GF-D8 (cell line): ENCODE results near the gene SBF1.
A peak's percentile ranks its signal among the peaks of the same experiment; 100 is the strongest.
"Not testable (repeated sequence)": the region's sequence is repeated elsewhere in the genome, so short reads cannot be mapped to it uniquely, and the experiment has no call there.

Experiments used
- DNase-seq: peaks from one replicate; lab custom pipeline; 2025; lab: John Stamatoyannopoulos, UW

The SBF1 gene

GRCh38 chr22:50474710-50475651 is at the start of gene SBF1:
Gene SBF1, minus strand, starts transcription at chr22:50475035. Its CDS starts 195 bp downstream, at chr22:50474840.
- peak; percentile 37 for DNase-seq

DNA sequence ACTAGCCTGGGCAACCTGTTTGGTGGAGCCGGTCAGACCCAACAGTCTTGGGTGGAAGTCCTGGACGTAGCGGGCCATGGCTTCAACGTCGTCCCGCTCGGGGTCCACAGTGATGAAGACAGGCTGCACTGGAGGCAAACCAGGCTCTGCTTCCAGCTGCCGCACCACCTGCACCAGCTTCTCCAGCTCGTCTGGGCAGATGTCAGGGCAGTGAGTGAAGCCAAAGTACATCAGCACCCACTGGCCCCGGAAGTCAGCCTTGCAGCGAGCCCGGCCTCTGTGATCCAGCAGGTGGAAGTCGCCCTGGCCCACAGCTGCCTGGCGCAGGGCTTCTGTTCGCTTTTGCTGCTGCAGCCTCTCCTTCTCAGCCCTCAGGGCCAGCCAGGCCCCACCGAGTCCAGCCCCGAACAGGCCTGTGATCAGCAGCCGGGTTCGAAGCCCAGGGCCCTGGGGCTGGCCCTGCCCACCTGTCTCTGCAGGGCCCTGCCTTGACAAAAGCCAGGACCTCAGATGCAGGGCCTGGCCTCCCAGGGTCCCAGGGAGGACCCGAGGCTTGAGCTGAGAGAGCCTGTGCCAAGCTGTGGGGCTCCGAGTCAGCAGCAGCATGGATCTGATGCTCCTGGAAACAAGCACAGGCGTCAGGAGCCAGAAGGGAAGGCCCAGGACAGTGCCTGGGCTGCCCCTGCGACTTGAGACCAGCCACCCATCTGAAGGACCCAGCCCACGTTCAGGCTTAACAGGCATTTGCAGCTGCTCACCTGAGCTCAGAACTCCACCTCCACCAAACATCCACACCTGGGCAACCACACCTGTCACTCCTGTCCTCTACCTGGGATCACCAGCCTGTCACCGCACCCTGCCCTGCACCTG is 49.2 kb upstream of the SBF1 start:
- no peak for DNase-seq

DNA sequence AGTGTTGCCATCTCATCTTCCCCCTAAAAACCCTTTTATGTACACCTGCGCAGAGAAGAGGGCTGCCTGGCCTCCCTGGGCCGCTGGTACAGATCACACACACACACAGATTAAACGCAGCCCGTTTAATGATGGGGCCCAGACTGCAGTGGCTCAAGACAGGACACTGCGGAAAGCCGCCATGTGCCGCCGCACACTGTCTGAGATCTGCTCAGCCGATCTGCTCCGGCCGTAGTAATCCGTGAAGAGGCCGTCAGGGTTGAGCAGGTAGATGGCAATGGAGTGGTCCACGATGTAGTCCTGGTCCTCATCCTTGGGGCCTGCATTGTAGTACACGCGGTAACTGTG is 48.6 kb upstream of the SBF1 start:
- DNase-seq = no peak

DNA sequence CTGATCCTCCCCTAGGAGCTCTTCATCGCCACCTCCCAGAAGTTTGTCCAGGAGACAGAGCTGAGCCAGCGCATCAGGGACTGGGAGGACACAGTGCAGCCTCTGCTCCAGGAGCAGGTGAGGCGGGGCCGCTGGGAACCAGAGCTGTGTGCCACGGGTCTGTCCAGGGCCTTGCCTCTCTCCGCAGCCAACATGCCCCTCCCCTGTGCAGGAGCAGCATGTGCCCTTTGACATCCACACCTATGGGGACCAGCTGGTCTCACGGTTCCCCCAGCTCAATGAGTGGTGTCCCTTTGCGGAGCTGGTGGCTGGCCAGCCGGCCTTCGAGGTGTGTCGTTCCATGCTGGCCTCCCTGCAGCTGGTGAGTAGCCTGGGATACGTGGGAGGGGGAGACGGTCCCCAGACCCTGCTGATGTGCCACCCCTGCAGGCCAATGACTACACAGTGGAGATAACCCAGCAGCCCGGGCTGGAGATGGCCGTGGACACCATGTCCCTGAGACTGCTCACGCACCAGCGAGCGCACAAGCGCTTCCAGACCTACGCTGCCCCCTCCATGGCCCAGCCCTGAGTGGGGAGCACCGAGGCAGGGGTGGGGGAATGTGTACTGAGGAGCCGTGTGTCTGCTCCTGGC is 48.1 kb upstream of the SBF1 start:
- DNase-seq = no peak

DNA sequence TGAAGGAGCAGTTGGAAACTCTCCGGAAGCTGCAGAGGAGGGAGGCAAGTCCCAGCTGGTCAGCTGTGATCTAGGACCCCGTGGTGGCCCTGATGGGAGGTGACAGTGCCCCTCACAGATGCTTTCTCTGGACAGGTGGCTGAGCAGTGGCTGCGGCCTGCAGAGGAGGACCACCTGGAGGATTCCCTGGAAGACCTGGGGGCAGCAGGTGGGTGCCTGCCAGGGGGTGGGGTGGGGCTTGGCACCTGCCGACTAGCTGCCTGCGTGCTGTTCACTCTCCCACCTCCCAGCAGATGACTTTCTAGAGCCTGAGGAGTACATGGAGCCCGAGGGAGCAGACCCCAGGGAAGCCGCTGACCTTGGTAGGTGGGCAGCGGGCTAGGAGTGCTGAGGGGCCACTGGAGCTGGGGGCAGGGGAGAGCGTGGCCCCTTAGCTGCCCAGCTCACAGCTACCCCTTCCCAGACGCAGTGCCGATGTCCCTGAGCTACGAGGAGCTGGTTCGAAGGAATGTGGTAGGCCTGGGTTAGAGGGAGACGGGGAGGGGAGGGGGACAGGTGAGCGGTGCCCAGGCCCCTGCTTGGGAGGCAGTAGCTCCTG is 47.5 kb upstream of the SBF1 start:
- no peak for DNase-seq

DNA sequence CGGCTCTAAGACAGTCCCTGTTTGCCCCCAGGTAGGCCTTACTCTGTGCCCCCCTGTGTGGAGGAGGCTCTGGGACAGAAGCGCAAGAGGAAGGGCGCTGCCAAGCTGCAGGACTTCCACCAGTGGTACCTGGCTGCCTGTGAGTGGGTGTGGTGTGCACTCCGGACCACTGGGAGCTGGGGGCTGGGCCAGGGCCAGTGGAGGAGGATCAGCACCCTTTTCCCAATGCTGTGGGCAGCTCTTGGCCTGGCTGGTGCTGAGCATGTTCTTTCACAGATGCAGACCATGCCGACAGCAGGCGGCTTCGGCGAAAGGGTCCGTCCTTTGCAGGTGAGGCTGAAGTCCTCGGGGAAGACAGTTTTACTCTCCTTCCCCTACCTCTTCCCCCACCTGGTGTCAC is 46.9 kb upstream of the SBF1 start:
- no peak for DNase-seq

- no peak for DNase-seq
These were observed 46.1 kb upstream of the SBF1 start for GRCh38 chr22:50520826-50521453.

DNA sequence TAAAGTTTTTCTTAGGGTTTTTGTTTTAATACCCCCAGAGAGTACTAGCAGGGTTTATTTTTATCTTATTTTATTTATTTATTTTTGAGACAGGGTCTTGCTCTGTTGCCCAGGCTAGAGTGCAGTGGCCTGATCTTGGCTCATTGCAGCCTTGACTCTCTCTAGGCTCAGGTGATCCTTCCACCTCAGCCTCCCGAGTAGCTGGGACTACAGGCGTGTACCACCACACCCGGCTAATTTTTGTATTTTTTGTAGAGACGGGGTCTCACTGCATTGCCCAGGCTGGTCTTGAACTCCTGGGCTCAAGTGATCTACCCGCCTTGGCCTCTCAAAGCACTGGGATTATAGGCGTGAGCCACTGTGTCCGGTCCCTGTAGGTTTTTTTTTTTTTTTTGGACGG is 45.3 kb upstream of the SBF1 start:
- not testable (repeated sequence) for DNase-seq

GRCh38 chr22:50519151-50519550 is 44.3 kb upstream of the SBF1 start:
- DNase-seq = no peak

DNA sequence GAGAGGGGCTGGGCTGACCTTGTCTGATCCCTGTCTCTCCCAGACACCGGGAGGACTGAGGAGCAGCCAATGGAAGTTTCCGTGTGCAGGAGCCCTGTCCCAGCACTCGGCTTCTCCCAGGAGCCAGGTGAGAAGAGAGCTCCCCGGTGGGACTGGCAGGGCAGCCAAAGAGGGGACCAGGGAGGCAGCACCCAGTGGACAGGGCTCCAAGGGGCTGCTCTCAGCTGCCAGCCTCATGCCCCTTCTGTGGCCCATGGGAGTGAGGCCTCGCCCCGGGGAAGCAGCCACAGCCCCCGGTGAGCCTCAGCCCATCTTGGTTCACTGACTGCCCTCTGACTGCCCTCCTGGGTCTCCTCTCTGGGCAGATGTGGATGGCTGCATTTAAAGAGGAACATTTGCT is 43.8 kb upstream of the SBF1 start:
- DNase-seq = no peak

- DNase-seq = no peak
These were observed 42.8 kb upstream of the SBF1 start for GRCh38 chr22:50517495-50518260.

GRCh38 chr22:50516891-50517290 is 42.1 kb upstream of the SBF1 start:
- DNase-seq = no peak

GRCh38 chr22:50516068-50516467 is 41.2 kb upstream of the SBF1 start:
- DNase-seq = no peak

DNA sequence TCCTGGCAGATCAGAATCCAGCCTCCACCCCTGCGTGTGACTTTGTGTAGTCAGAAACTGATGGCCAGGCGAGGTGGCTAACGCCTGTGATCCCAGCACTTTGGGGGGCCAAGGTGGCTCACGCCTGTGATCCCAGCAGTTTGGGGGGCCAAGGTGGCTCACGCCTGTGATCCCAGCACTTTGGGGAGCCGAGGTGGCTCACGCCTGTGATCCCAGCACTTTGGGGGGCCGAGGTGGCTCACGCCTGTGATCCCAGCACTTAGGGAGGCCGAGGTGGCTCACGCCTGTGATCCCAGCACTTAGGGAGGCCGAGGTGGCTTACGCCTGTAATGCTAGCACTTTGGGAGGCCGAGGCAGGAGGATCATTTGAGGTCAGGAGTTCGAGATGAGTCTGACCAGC is 38.3 kb upstream of the SBF1 start:
- DNase-seq = no peak

DNA sequence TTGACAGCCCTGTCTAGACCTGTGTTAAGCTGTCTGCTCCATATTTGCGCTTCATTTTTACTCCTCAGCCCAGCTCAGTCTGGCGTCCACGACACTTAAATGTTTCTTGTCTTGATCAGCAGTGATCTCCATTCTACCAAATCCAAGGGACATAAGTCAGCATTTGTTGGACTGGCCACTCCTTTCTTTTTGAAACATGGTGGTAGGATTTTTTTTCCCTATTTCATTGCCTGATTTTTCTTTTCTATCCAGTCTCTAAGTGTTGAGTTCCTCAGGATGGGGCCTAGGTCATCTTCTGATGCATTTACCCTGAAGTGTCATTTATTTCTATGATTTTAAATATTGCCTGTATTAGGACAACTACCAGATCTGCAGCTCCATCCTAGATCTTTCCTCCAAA is 34.1 kb upstream of the SBF1 start:
- DNase-seq = no peak

DNA sequence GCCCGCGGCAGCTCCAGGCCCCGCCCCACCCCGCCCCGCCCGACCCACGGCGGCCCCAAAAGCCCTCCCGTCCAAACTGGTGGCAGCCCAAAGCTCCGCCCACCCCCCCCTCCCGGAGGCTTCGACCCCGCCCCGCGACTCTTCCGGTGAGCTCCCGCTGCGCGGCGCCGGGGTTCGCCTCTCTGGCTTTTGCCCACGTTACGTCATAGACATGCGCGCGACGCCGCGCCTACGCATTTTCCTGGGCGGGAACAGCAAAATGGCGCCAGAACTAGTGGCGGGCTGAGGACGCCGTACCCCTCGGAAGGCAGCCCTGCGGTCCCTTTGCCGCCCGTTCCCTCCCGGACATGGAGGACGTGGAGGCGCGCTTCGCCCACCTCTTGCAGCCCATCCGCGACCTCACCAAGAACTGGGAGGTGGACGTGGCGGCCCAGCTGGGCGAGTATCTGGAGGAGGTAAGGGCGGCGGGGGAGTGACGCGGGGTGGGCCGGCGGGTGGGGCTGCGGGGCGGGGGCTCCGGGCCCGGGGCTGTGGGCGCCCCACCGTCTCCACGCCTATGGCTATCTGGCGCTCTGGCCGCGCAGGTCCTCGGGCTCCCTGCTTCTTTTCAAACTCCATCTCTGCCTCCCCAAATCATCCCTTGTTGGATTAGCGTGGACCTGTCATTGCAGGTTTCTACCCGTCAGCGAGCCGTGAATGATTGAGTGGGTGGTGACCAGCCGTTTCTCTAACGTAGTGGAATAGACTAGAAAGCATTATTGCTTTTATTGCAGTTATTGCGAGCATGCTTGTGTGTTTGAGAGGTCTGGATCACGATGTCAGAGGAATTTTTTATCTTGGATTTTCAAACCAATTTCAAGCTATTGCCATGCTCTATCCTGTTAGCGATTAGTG is 33.4 kb upstream of the SBF1 start, which contains the start of gene NCAPH2:
TSS of gene NCAPH2 (plus strand) at position 234 of the 894 bp plus-strand sequence. CDS start at position 348, 114 bp downstream.
- DNase-seq = peak; percentile 91

DNA sequence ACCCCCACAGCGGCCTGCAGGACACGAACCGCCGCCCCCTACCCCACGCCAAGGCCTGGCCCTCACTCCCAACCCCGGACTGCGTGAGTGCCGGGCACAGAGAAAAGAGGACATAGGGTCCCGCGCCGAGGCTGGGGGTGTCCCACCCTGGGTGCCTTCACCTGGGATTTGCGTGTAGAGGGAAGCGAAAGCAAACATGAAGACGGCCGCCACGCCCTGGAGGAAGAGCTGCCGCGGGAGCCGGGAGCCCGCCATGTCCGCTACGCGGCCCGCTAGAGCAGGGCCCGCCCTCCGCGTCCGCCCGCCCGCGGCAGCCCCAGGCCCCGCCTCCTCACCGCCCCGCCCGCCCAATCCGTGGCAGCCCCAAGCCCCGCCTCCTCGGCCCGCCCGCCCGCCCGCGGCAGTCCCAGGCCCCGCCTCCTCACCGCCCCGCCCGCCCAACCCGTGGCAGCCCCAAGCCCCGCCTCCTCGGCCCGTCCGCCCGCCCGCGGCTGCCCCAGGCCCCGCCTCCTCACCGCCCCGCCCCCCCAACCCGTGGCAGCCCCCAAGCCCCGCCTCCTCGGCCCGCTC is 32.7 kb upstream of the SBF1 start, which contains the start of gene LMF2:
TSS of gene LMF2 (minus strand) at position 282 of the 570 bp plus-strand sequence. CDS start at position 255, 27 bp downstream.
- no peak for DNase-seq

- DNase-seq = no peak
These were observed 32.0 kb upstream of the SBF1 start for GRCh38 chr22:50506611-50507420.
